HG02798 (cell line): ENCODE data around the gene SSPN.

Experiments used
- ATAC-seq: cut with Tn5 transposase; IDR thresholded peaks from one replicate; pipeline ENCODE4 v1.9.1; 2021; ENCODE audit warnings: mild to moderate bottlenecking; ENCODE audit not compliant: unreplicated experiment, poor library complexity

Gene SSPN

GRCh38 chr12:26279908-26280307 lies 84.5 kb downstream of the SSPN start:
- ATAC-seq: no peak

- no peak for ATAC-seq
Observed at GRCh38 chr12:26280869-26281268, 85.5 kb downstream of the SSPN start.

GRCh38 chr12:26281320-26281719 lies 85.9 kb downstream of the SSPN start:
- no peak for ATAC-seq

- peak; percentile 26 for ATAC-seq
Observed at GRCh38 chr12:26282339-26282940, 87.1 kb downstream of the SSPN start.

GRCh38 chr12:26283046-26283445 lies 87.7 kb downstream of the SSPN start:
- ATAC-seq: peak; percentile 50

- no peak for ATAC-seq
Observed at GRCh38 chr12:26283617-26284016, 88.2 kb downstream of the SSPN start.

- no peak for ATAC-seq
Observed at GRCh38 chr12:26285401-26285800, 90.0 kb downstream of the SSPN start.

- ATAC-seq: no peak
Observed at GRCh38 chr12:26286186-26286585, 90.8 kb downstream of the SSPN start.

- ATAC-seq: no peak
Observed at GRCh38 chr12:26287671-26288381, 92.5 kb downstream of the SSPN start.

GRCh38 chr12:26290565-26290964 lies 95.2 kb downstream of the SSPN start:
- ATAC-seq: no peak

- ATAC-seq: no peak
Observed at GRCh38 chr12:26292596-26292995, 97.2 kb downstream of the SSPN start.

GRCh38 chr12:26293612-26294011 lies 98.2 kb downstream of the SSPN start:
- no peak for ATAC-seq

GRCh38 chr12:26295001-26295400 lies 99.6 kb downstream of the SSPN start:
- ATAC-seq: no peak

GRCh38 chr12:26297396-26298070 lies 102.2 kb downstream of the SSPN start:
- no peak for ATAC-seq

- ATAC-seq: peak; percentile 99
Observed at GRCh38 chr12:26298785-26299621, 103.6 kb downstream of the SSPN start.

- ATAC-seq: no peak
Observed at GRCh38 chr12:26299751-26300150, 104.4 kb downstream of the SSPN start.
